Left colon (tissue), 2 donors: ENCODE data around the gene DUSP8. TPM values are rescaled to one million over a fixed set of nuclear protein-coding genes. Genes with fewer than 3 reads are reported as not detected.

Experiments
- ATAC-seq: fragments of 200-7000 bp; cut with Tn5 transposase; one replicate; pipeline ENCODE4 v1.9.1; 2020; ENCODE audit warnings: mild to moderate bottlenecking, moderate library complexity
- DNase-seq, 2 donors: peaks; one replicate each; pipeline ENCODE4 v3.0.0-alpha.2; 2020
- intact Hi-C, 2 donors: fragments of 100-400 bp; cut with DNase I in 1 of 2; cut with micrococcal nuclease in 1 of 2; formaldehyde crosslinking; loops; one replicate each; pipeline versions ENCODE4 v1.11.2 to v1.14.0; 2022; cut with DNase I, micrococcal nuclease
- total RNA-seq, 2 donors: library from RNA; stranded (reverse); fragmentation: NEBNext Ultra II Directional; extraction: Animal tissue kit (Norgen Biotek cat#: 25700); gene quantifications; one replicate each; pipeline ENCODE4 v1.2.1, GENCODE V29; 2021
- donor health status: DM: no; HTN: no; CAD: no.
- donor health status: DM: yes; HTN: yes; CAD: no.

DUSP8 gene
- total RNA-seq, 2 donors from 2014 or later, result 27.2 to 45.0 TPM

DNA sequence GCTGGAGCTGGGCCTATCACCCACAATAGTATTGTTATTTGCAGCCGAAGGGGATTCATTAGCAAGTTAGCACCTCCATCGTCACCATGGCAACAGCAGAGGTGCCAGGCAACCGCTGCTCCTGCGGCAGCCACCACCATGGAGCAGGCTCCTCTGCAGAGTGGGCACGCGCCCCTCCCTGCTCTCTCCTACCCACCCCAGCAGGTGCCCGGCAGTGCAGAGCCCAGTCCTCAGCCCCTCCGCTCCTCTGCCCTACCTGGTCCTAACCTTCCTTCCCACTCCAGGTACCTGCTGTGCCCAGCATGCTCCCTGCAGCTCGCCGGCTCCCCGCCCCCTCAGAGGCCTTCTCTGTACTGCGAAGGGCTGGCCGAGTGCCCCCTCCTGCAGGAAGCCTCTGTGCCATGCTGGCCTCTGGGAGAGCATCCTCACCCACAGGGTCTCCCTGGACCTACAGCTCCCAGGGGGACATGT is 3.6 kb downstream of the DUSP8 start:
- no peak for ATAC-seq
- intact Hi-C loops, result no loop called here
- peak in 1 of 2 donors; percentile 30 for DNase-seq

DNA sequence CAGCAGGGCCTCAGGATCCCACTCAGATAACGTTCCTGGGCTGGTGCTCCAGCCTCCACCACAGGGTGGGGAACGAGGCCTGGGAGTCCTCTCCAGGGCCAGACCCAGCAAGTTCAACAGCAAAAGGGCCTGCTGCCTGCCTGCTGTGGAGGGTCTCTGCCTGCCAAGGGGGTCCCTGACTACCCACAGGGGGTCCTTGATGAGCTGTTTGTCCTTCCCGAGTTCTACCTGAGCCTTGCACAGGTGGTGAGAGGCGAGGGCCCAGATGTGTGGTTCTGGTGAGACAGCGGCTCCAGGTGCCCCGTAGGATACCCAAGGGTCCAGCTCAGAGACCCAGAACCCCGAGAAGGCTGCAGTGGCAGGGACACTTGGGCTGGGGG is 4.4 kb downstream of the DUSP8 start:
- ATAC-seq (no peak), DNase-seq (no peak)
- intact Hi-C loops, result no loop called here

DNA sequence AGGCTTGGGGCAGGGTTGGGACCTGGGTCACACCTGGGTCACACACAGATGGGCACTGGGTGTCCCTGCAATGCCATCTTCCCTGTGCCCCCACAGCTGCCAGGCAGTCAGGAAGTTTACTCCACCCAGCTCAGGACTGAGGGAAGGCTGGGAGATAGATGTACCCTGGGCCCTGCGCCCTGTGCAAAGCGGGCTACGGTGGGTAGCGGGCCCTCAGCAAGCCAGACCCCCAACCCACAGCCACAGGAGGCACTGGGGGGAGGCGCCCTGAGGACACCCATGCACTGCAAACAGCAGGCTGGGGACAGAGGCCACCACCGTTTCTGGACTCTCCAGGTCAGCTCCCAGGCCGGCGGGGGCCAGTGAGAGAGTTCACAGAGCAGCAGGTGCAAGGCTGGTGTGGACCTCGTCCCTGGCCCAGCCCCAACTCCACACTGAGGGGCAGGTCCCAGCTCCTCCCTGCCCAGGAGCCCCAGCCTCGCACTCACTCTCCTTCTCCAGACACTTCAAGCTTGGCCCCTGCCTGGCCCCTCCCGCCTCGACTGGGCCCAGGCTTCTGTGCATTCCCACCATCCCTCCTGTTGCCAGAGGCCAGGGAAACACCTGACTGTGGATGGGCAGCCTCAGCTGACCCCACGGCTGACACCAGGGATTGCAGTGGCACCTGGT is 4.9 kb downstream of the DUSP8 start:
- no peak for ATAC-seq
- intact Hi-C loops, result no loop called here
- no peak for DNase-seq

DNA sequence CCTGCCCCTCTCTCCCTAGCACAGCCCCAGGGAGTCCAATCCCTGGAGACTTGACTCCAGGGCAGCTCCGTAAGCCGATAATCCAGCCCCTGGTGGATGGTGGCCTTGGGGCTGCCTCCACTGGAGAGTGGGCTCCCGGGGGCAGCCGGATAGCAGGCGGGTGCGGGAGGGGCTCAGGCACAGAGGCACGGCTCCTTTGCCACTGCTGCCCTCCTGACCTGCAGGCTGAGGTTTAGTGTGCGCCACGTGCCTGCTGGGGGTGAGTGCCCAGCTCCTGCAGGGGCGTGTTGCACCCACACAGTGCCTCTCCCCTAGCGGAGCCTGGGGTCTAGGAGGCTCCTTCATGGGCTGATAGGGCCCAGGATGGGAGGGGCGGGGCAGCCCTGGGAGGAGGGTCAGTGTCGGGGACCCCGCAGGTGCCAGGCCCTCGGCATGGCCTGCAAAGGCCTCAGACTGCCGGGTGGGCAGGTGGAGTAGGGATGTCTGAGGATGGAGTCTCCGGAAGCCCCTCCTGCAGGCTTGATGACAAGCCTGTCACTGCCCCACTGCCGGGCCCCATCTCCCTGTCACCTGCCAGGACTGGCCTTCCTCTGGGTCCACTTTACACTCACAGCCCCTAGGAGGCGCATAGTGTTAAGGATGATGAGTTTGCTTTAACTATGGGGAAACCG is 5.6 kb downstream of the DUSP8 start:
- DNase-seq, result no peak
- intact Hi-C loops, result no loop called here
- ATAC-seq, result no peak

DNA sequence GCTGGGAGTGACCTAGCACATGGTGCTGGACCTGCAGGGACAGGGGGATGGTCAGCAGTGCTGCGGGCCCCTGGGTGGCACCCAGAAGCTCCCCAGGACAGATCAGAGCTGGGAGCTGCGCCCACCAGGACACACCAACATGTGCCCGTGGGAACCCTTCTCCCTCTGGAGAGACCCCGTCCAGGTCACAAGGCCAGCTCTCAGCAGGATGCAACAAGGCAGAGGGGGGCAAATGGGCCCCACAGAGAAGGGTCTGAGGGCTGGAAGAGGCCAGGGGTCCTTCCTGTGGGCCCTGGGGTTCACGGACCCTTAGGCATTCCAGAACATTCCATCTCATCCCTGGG is 6.2 kb downstream of the DUSP8 start:
- ATAC-seq, result no peak
- DNase-seq, result no peak
- intact Hi-C loops, result no loop called here

DNA sequence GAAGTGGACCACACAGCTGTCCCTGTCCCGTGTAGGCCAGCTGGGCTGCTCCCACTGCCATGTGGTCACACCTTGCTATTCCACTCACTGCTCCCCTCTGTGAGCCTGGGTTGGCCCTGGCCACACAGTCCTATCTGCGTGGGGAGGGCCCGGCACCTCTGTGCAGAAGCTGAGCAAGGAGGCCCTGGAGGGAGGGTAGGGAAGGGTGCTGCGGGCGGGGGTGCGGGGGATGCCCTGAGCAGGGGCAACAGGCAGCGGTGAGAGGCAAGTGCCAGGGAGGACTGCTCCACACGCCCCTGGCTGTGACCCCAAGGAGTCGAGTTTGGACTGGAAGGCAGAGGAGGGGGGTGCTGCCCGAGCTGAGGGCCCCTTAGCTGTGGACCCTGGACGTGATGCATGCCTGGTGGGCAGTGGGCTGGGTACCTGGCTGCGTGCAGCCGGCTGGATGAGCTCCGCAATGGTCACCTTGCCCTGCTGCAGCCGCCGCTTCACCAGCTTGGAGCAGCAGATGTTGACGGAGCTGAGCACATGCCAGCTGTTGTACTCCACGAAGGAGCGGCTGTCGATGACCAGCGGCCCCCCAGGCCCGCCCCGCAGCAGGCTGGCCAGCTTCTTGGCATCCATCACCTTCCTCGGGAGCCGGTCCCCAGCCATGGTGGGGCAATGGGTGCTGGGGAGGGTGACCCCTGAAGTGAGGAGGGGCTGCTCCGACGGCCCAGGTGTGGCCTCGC is 6.7 kb downstream of the DUSP8 start:
- intact Hi-C loops, result no loop called here
- no peak for ATAC-seq
- DNase-seq, result peak in 1 of 2 donors; percentile 25

DNA sequence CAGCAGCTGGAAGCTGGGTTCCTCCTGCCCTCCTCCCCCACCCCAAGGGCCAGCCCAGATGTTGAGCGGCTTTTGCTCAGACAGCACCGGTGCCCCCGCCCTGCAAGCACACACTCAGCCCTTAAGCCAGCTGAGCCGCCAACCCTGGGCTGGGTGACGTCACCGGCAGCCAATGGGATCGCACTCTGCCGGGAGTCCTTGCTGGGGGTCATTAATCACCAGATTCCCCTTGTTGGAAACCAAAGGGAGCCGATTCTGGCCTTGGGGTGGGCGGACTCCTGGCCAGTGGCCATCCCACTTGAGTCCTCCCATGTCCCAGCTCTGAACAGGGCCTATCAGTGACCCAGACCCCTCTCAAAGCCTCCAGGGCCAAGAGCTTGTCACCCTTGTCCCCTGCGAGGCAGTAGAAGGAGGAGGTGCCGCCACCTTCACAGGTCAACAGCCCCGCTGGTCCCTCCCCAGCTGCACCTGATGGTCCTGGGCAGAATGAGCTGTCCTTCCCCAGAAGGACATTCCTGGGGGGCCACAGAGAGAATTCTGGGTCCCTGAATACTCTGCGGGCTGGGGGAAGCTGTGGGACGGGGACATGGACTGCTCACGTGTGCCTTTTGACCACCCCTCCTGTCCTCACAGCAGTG is 7.4 kb downstream of the DUSP8 start:
- intact Hi-C loops, result no loop called here
- DNase-seq, result peak; percentile 75 to 76
- peak; percentile 42 for ATAC-seq

DNA sequence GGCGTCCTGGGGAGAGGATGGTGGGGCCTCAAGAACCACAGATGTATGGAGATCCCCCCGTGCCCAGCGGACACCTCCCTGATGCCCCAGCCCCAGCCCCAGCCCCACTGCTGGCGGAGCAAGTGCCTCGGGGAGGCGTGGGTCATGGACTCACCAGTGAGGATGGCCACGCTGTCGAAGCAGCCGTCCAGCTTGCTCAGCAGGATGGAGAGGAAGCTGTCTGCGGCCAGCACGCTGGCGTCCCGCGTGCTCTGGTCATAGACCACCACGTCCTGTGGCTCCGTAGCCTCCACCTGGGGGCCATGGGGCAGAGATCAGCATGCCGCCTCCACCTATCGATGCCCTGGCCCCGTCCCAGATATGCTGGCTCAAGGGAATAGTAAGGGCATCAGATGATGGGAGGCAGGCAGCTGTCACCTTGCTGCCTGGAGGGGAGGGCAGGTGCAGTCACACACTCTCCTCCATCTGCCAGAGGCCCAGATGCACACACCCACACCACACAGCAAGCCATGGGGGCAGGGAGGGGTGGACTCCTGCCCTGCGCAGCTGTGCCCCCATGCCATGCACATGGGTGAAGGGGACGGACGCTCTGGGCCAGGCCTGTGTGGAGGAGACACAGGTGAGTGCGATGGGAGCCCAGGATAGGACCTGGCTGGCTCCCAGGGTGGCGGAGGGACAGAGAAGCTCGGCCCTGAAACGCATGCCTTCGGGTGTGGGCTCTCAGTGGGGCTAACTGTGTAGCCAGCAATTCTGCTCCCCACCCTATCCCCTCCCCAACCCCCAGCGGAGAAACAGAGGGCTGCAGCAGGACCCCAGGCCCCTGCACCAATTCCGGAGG is 8.2 kb downstream of the DUSP8 start:
- DNase-seq (no peak), ATAC-seq (no peak)
- intact Hi-C loops, result no loop called here

DNA sequence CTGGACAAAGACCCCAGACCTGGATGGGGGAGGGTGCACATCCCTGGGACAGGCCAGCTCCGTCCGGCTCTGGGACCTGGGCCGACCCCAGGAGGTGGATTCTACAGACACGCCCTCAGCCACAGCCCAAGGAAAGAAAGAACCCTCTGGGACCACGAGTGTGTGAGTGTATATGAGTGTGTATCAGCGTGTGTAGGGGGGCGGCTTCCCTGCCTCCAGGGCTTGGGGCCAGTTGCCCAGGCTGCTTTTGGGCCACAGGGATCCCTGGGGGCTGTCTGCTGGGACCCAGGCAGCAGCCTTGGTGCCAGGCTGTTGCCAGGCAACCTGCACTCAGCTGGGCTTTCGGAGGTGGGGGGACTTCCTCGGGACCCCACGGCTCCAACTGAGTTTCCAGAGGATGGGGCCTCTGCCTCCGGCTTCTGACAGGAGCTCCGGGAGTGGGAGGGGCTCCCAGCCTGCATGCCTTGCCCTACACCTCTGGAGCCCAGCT is 8.9 kb downstream of the DUSP8 start:
- no peak for DNase-seq
- intact Hi-C loops, result no loop called here
- no peak for ATAC-seq

DNA sequence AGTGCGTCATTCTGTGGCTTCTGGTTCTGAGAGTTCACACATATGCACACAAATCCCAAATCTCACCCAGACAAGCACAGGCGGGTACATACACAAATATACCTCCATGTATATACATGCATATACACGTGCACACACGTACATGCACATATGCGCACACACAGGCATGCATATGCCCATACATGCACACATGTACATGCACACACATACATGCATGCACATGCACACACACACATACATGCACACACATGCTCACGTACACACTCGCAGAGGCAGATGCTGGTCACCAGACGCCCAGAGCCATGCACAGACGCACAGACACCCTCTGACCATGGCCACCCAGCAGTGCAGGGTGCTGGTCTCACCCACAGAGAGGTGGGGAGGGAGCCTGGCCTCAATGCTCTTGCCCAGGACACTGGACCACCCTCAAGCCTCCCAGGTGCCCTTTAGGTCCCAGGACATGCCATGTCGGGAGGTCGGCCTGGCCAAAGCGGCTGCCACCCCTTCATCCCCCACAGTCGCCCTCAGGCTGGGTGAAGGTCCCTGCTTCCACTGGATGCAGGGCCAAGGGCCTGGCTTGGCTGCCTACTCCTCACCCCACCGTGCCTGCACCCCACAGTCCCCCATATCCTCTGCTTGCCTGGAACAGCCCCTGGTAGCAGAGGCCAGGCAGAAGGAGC is 9.5 kb downstream of the DUSP8 start:
- DNase-seq, result no peak
- ATAC-seq, result no peak
- intact Hi-C loops, result no loop called here

DNA sequence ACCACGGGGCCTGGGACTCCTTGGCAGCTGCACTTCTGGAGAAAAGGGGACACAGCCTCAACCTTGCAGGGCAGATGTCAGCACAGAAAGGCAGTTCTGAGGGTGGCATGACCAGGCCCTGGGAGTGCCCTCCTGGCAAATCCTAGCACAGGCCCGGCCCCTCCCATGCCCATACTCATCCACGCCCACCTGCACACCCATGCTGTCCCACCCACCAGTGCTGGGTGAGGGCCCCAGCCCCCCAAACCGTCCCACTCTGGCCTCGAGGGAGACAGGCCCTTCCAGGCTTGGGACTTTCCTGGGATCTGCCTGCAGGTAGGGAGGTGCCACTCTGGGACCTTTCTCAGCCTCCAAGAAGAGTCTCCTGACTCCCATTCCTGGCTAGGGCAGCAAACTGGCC is 10.1 kb downstream of the DUSP8 start:
- no peak for DNase-seq
- ATAC-seq, result no peak
- intact Hi-C loops, result no loop called here

DNA sequence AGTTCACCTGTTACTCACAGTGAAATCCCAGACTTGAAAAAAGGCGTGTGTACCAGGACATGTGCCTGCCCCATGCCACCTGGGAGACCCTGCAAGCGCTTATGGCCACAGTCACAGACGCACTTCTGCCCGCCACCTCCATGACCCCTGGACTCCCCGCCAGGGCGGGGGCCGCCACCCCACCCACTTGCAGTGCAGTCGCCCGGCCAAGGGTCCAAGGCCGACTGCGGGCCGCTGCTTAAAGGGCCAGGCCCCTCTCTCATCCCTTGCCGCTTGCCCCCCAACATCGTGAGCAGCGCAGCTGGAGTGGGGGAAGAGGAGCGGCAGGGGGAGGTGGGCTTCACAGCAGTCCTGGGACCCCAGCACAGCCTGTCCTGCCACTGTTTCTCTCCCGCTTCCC is 10.8 kb downstream of the DUSP8 start:
- DNase-seq, result no peak
- no peak for ATAC-seq
- intact Hi-C loops, result no loop called here

DNA sequence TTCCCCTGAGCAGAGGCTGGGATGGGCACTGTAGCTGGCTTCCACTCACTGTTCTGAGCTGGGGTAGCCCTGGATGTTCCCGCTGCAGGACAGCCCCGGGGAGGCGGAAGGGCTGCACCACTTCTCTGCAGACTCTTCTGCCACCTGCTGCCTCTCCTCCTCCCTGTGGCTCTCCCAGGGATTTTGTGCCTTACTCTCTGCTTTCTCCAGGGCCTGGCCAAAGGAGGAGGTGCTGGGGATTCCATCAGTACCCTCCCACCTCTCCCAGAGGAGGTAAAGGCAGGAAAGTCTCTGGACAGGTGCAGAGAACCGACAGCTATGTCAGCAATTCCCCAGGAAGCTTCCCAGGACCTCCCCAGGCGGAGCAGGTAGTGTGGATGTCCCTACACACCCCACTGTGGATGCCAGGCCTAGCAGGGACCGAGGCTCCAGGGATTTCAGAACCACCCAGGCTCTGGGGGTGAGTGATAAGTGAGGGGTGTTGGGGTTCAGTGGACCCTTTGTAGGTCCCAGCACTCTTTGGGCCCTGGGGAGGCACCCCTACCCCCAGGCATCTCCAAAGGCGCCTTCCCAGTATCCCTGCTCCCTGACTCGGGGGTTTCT is 11.3 kb downstream of the DUSP8 start:
- intact Hi-C loops, result no loop called here
- DNase-seq (no peak), ATAC-seq (no peak)

DNA sequence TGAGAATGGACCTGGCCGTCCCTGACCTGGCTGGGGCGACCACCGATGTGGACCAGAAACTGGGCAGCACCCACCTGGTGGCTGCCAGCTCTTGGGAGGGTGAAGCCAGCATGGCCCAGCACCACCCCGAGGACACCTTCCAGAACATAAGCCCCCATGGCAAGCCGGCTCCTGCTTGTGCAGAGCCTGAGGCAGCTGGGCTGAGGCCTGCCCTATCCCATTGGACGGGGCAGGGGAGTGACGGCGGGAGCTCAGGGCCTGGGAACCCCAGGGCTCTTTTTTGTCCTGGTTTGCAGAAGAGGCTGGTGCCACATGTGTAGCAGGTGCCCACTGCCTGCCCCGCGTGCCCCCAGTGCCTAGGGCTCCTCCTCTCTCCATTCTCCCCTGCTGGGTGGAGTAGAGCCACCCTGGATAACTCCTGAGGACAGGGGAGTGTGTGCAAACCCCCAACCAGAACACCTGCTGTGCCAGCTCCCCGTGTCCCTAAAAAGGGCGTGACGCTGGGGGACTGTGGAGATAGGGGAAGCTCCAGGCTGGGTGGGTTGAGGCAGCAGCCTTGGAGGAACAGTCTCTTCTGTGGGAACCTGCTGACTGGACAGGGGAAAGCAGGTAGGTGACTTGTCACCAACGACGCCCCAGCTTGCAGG is 11.9 kb downstream of the DUSP8 start:
- intact Hi-C loops, result no loop called here
- no peak for ATAC-seq
- DNase-seq, result no peak

DNA sequence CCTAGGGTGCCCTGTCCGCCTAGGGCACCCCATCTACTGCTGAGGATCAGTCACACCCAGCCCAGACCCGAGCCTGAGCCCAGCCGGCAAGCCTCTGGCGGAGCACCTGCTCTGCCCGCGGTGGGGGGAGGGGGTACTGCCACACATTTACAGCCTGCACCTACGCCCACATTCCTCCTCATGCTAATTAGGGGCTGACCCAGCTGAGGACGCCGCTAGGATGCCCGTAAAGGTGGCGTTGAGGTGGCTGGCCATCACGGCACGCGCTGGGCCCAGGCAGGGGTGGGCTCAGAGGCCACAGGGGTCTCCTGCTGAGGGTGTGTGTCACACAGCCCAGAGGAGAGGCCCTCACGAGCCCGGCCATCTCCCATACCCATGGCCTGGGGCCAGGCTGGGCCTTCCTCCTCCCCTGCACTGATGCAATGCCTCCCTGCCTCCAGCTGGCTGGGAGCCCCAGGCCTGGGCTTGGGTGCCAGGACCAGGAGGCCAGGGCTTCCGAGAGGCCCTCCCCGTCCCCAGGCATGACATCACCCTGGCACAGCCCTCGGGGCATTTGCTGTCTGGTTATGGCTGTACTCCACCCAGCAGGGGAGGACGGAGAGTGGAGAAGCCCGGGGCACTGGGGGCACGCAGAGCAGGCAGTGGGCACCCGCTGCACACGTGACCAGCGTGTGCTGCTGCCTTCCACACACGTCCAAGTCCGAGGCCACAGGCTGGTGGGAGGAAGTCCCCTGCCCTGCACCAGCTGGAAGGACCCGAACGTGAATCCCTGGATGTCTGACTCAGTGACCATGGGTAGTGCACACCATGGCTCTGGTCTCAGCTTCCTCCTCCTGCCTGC is 12.7 kb downstream of the DUSP8 start:
- intact Hi-C loops, result no loop called here
- DNase-seq, result peak; percentile 90 to 96
- peak; percentile 76 for ATAC-seq

DNA sequence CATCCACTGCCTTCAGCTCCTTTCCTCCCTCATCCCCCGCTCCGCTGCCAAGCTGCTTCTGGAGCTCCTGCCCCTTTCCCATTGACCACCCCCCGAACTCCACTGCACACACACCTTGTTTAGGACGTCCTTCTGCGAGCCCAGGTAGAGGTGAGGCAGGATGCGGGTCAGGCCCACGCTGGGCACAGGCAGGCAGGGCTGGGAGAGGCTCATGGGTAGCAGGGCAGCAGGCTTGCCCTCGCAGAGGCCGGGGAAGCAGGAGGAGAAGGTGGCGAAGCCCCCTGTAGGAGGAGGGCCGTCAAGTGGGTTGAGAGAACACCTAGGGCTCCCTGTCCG is 13.3 kb downstream of the DUSP8 start:
- intact Hi-C loops, result no loop called here
- ATAC-seq (peak; percentile 3), DNase-seq (no peak)
